Nephron (organoid): ENCODE data around the gene AHRR.
A peak's percentile ranks its signal among the peaks of the same experiment; 100 is the strongest.

Source experiments
- H3K27ac Mint-ChIP-seq, 3 experiments: 2 replicates each; pipeline ENCODE4 v1.8.0; 2020; ENCODE audit warnings: mixed read lengths in 3 of 3, mild to moderate bottlenecking in 2 of 3, moderate library complexity in 1 of 3
- H3K27me3 Mint-ChIP-seq: 2 replicates; pipeline ENCODE4 v1.8.0; 2021; ENCODE audit warnings: low read depth, mild to moderate bottlenecking, moderate library complexity, mixed read lengths
- H3K36me3 Mint-ChIP-seq: 2 replicates; pipeline ENCODE4 v1.8.0; 2020; ENCODE audit warnings: low read depth, mixed read lengths
- H3K4me1 Mint-ChIP-seq: 2 replicates; pipeline ENCODE4 v1.8.0; 2020; ENCODE audit warnings: mixed read lengths
- H3K4me3 Mint-ChIP-seq, 3 experiments: 2 replicates each; pipeline ENCODE4 v1.8.0; 2020; ENCODE audit warnings: mild to moderate bottlenecking in 3 of 3, mixed read lengths in 3 of 3, moderate library complexity in 2 of 3
- H3K9me3 Mint-ChIP-seq: 2 replicates; pipeline ENCODE4 v1.8.0; 2020; ENCODE audit warnings: mixed read lengths
- CTCF ChIP-seq, 3 experiments: fragments of 200-600 bp; sonication (generic); IDR thresholded peaks; one replicate each; pipeline ENCODE4 v1.5.0; 2021; ENCODE audit warnings: antibody characterized with exemption in 3 of 3; ENCODE audit not compliant: unreplicated experiment in 3 of 3

AHRR gene

GRCh38 chr5:432201-432927 is 110.8 kb downstream of the AHRR start:
- H3K27ac Mint-ChIP-seq: no peak overlapping the region
- H3K9me3 Mint-ChIP-seq: no peaks in the 10 kb centered on the region
- peaks cover 3% of the 10 kb centered on the region for H3K36me3 Mint-ChIP-seq
- no peak overlapping the region for H3K4me3 Mint-ChIP-seq
- peaks cover 6% of the 10 kb centered on the region for H3K4me1 Mint-ChIP-seq
- TF ChIP-seq CTCF (IDR thresholded peaks at IDR 0.05; ENCODE audit: unreplicated experiment in 3 of 3): no peak
- H3K27me3 Mint-ChIP-seq: peaks cover 3% of the 10 kb centered on the region

- H3K4me3 Mint-ChIP-seq: no peak overlapping the region
- H3K27ac Mint-ChIP-seq: no peak overlapping the region
- H3K9me3 Mint-ChIP-seq: no peaks in the 10 kb centered on the region
- H3K4me1 Mint-ChIP-seq: peaks cover 6% of the 10 kb centered on the region
- peaks cover 3% of the 10 kb centered on the region for H3K36me3 Mint-ChIP-seq
- no peak for TF ChIP-seq CTCF (IDR thresholded peaks at IDR 0.05; ENCODE audit: unreplicated experiment in 3 of 3)
- peaks cover 3% of the 10 kb centered on the region for H3K27me3 Mint-ChIP-seq
These were observed 111.6 kb downstream of the AHRR start for GRCh38 chr5:432928-433791.

GRCh38 chr5:433836-434235 is 112.3 kb downstream of the AHRR start:
- Mint-ChIP-seq H3K36me3 (peaks cover 3% of the 10 kb centered on the region), H3K27me3 (peaks cover 3% of the 10 kb centered on the region), H3K4me3 (no peak overlapping the region), H3K27ac (no peak overlapping the region), H3K4me1 (peaks cover 6% of the 10 kb centered on the region), H3K9me3 (no peaks in the 10 kb centered on the region)
- no peak for TF ChIP-seq CTCF (IDR thresholded peaks at IDR 0.05; ENCODE audit: unreplicated experiment in 3 of 3)

GRCh38 chr5:434443-435146 is 113.1 kb downstream of the AHRR start:
- TF ChIP-seq CTCF (IDR thresholded peaks at IDR 0.05; ENCODE audit: unreplicated experiment in 3 of 3): no peak
- H3K4me1 Mint-ChIP-seq: peaks cover 6% of the 10 kb centered on the region
- H3K4me3 Mint-ChIP-seq: no peak overlapping the region
- H3K27ac Mint-ChIP-seq: no peak overlapping the region
- H3K9me3 Mint-ChIP-seq: no peaks in the 10 kb centered on the region
- peaks cover 3% of the 10 kb centered on the region for H3K36me3 Mint-ChIP-seq
- H3K27me3 Mint-ChIP-seq: peaks cover 3% of the 10 kb centered on the region

GRCh38 chr5:435156-435790 is 113.8 kb downstream of the AHRR start:
- Mint-ChIP-seq H3K4me1 (no peaks in the 10 kb centered on the region), H3K9me3 (no peaks in the 10 kb centered on the region), H3K36me3 (no peaks in the 10 kb centered on the region), H3K27ac (peak overlapping the region in 1 of 3 experiments; percentile 10), H3K4me3 (no peak overlapping the region), H3K27me3 (peaks cover 3% of the 10 kb centered on the region)
- TF ChIP-seq CTCF (IDR thresholded peaks at IDR 0.05; ENCODE audit: unreplicated experiment in 3 of 3): no peak
